NCI-H748 treated with DMSO at 0.1 percent for 48 hours (cell line): Measurements from ENCODE around the gene FPR2.
"Not testable (repeated sequence)": the region's sequence is repeated elsewhere in the genome, so short reads cannot be mapped to it uniquely, and the experiment has no call there.

Experiments used
- DNase-seq: peaks from one replicate; lab custom pipeline; 2025; lab: John Stamatoyannopoulos, UW

Gene FPR2

DNA sequence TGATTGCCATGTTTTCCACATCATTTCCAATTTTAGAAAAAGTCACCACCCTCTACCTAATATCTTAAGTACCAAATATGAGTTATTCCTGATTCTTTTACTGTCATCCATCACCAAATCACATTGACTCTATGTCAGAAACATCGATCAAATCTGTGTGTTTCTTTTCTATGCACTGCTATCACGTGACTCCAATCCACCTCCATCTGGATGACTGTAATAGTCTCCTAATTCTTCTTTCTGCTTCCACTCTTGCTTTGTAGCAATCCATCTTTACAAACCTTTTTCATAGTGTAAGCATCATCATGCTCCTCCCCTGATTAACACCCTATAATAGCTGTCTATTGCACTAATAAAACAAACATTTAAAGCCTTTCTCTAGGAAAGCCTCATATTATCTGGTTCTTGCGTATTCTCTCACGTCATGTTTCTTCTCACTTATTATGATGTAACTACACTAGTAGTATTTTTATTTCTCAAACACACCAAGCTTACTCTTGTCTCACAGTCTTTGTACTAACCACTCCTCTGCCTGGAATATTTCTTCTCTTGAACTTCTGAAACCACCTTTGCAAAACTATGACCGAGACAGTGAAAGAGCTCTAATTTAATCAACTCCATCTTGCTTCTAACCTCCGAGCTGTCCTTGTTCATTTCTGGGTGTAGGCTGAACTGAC lies 23.3 kb downstream of the FPR2 start:
- DNase-seq = no peak

GRCh38 chr19:51784922-51785690 lies 24.1 kb downstream of the FPR2 start:
- DNase-seq = no peak

DNA sequence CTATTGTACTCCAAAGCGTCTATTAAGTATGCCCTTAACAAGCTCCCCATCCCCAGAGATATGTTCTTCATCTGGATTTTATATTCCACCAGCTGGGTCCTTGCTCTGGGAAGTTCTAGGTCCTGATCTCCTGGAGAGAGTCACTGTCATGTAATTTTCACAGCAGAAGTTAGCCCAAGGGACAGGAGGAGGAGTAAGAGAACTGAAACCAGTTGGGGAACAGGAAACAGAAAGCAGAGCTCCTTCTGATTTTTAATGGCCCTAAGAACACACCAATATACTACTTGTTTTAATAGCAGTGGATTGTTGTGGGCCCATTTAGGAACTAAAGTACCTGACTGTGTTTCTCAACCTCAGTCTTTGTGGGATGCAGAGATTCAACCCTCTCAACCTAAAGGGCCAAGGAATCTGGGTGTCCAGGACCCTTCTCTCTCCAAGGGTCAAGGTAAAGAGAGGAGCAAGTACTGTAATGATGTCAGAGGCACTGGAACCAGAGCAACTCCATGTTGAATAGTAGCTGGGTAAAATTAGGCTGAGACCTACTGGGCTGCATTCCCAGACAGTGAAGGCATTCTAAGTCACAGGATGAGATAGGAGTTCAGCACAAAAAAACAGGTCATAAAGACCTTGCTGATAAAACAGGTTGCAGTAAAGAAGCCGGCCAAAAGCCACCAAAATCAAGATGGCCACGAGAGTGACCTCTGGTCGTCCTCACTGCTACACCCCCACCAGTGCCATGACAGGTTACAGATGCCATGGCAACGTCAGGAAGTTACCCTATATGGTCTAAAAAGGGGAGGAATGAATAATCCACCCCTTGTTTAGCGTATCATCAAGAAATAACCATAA lies 25.9 kb downstream of the FPR2 start:
- no peak for DNase-seq

DNA sequence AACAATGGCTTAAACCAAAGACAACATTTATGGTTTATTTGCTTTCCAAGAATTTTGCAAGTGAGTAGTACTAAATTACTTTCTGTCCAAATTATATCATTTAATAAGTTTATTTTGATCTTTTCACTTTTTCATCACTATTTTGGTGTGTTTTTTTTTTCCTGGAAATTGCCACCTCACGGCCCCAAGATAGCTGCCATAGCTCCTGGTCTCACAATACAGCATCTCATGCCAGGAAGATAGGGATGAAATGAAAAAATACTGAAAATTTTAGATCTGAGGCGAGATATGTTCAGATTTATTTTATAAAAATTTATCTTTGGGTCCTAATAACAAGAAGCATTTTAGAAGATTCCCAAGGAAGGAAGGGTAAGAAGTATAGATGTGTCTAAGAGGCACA lies 27.0 kb downstream of the FPR2 start:
- no peak for DNase-seq

GRCh38 chr19:51789061-51789795 lies 28.2 kb downstream of the FPR2 start:
- no peak for DNase-seq

- no peak for DNase-seq
Observed at GRCh38 chr19:51792932-51793331, 32.0 kb downstream of the FPR2 start.

- DNase-seq = no peak
Observed at GRCh38 chr19:51793994-51794393, 33.0 kb downstream of the FPR2 start.

- no peak for DNase-seq
Observed at GRCh38 chr19:51794885-51795490, 34.0 kb downstream of the FPR2 start, which contains the start of gene FPR3. Gene FPR3, plus strand, starts transcription at chr19:51795157. Its CDS starts 28,592 bp downstream, at chr19:51823749.

DNA sequence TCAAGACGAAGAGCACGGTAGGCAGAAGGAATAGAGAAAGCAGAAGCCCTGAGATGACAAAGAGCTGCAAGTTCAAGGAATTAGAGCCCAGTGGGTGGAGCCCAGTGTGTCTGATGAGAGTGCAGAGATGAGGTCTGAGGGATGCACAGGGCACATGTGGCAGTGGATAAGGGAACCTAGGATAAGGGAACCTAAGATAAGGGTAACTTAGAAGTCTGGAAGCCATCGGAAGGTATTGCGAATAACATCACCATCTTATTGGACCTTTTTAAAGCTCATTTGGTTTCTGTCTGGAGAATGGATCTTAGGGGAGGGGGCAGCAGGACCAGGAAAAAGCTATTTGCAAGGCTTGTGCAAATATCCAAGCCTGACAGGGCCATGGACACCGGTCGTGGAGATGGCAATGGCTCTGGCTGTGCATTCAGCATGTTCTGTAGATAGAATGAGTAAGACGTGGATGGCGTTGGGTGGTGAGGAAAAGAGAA lies 35.3 kb downstream of the FPR2 start:
- DNase-seq = no peak

DNA sequence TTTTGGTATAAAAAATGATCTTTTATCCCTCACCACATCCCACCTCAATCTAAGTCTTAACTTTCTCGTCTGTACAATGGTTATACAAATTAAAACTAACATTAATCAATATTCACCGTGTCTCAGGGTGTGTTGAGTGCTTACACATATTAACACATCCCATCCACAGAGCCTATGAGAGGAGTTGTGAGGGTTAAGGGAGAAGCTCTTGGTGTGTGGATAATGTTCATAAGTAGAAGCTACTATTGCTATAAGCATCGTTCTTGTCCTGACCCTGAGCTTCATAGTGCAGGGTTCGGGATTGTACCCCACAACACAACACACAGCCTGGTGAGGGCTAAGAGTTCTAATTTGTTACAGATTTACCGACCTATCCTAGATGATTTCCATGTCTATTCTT lies 36.5 kb downstream of the FPR2 start:
- DNase-seq = no peak

DNA sequence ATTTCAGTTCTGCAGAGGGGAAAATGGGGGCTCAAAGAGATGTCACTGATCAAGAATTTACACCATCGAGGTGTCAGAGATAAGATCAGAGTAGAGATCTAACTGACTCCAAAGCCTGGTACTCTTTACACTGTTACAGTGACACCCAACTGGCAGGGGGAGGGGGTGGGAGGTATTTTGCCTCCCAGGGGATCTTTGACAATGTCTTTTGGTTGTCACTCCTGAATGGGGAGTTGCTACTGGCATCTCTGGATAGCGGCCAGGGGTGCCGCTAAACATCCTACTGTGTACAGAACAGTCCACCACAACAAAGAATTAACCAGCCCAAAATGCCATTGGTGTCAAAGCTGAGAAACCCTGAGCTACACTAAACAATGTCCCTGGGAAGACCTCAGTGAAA lies 37.1 kb downstream of the FPR2 start:
- DNase-seq = no peak

DNA sequence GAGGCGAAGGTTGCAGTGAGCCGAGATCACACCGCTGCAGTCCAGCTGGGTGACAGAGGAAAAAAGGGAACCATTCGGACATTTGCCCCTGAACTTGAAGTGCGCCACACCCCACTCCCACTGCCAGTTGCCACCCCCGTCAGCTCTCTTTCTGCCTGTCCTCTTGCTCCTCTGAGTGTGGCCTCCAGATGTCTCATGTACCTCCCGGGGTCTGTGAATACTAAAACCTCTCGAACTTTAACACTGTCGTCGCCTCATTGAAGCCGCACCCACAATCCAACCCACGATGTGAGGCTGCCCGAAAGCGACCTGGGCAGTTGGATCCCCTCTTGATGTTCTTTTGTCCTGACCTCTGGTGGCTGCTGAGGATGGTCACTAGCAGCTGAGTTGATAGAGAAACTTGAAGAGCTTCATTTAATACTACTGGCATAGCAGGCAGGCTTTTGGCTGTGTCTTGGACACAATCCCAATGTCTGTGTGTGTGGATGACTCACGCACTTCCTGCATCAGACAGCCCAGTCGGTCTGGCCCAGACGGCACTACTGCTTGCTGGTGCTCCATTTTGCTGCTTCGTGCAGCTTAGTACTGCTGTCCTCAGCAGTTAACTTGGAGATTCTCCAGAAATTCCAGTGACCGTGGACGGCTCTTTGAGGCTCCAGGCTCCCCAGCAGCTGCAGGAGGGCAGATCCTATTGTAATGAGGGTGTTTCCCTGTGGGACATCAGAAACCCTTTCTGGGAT lies 38.2 kb downstream of the FPR2 start:
- DNase-seq = no peak

DNA sequence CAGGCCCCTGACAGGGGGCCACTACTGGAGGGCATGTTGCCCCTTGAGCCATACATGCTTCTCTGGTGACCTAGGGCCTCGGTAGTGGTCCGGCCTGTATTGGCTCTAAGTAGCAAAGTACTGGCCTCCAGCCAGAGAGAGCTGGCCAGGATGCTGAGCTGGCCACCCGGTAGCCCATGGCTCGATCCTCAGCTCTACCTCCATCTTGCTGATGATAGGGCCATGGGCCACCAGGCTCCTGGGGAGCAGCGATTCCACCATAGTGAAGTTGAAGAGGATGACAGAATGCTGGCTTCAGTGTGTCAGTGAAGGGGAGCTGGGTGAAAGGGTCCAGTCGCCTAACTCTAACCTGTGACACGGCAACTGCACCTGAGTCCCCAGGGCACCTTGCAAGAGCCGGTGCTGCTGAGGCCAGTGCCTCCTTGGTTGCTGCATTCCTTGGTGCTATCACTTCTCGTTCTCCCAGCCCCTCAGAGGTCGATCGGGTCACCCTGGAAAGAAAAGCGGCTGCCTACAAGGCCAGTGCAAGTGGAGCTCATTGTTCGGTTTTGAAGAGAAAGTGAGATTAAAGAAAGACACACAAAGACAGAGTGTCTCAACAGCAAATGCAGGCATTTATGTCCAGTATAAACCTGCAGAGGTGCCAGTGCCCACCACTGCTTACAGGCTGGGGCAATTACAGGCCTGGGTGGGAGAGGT lies 38.9 kb downstream of the FPR2 start:
- DNase-seq = no peak

DNA sequence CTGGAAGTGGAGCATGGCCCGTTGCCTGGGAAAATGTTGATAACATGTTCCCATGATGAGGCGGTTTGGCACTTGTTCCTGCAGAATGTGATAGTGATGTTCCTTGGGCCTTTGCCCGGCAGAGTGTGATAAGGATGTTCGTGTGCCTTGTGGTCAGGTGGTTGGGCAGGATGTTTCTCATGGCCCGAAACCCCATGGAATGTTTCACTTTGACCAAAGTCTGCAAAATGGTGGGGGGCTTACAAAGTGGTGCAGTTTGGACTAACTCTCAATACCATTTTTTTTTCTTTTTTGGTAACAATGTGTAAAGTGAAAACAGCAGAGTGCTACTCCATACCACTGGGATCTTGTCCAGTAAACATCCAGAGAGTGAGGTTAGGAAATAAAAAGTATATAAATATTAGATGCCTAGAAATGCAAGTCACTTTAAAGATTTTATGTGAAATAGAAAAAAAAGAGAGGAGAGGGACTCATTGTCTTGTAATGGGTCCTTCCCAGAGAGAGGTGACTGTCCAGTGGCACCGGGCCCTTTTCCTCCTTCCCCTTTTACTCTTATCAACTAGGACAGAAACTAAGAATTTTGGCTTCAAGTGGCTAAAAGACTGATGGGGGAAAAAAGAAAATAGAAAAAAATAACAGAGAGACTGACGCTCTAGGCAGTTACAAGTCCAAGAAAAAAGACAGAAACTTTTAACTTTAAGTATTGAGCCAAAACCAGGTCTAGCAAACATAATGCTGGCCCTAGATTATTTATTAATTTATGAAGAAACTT lies 39.7 kb downstream of the FPR2 start:
- no peak for DNase-seq

DNA sequence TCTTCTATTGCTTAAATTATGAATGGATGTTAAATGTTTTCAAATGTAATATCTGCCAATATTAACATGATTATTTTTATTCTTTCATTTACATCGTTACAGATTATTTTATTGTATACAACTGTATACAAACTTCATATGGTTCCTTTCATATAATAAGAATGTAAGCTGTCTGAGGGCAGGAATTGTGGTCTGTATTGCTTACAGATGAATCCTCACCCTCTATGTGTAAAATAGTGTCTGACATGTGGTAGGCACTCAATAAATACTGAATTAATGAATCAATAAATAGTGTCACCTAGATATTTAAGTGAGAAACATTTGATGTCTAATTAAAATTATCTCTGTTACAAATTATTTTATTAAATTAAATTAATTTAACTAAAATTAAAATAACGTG lies 41.8 kb downstream of the FPR2 start:
- DNase-seq = no peak

GRCh38 chr19:51803519-51803918 lies 42.5 kb downstream of the FPR2 start:
- DNase-seq = no peak

DNA sequence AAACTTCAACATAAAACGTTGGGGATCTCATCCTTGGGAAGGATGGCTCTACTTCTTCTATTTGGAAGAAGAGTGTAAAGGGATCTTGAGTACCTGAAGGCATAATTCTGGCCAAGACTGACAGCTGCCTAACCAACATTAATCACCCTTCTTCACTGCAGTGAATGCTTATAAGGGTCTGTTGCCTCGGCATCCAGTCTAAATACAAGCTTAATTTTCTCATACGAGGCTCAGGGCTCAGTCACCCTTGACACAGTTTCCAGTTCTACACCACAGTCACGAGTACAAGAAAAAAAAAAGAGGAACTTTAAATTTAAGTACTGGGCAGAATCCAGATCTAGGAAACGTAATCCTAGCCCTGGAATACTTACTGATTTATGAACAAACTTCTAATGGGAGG lies 43.0 kb downstream of the FPR2 start:
- no peak for DNase-seq

DNA sequence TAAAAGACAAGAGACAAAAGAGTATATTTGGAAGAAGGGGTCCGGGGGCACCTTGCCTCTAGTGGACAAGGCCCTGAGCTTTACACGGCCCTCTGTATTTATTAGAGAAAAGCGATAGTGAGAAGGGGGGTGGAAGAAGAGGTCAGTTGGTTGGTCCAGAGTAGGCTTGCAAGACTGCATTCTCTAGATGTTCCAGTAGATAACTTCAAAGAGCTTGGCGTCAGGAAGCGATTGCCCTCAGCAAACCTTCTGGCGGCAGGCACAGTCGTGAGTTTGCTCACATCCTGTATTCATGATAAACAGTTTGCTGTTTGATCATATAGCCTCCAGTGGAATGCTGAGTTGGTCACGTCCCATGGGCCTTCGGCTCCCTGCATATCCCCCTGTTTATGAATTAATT lies 43.8 kb downstream of the FPR2 start:
- DNase-seq = not testable (repeated sequence)

- DNase-seq = not testable (repeated sequence)
Observed at GRCh38 chr19:51805396-51805795, 44.4 kb downstream of the FPR2 start.
